Stomach (tissue), 9 donors: ENCODE data around the gene JAKMIP1. TPM values are rescaled to one million over a fixed set of nuclear protein-coding genes. Genes with fewer than 3 reads are reported as not detected.
A peak's percentile ranks its signal among the peaks of the same experiment; 100 is the strongest.

Source experiments
- DNase-seq, 2 donors: peaks; one replicate each; pipeline versions ENCODE4 v3.0.0 to v3.0.0-alpha.2; 2013 to 2019
- H3K27ac ChIP-seq, 5 donors: fragments of 200-600 bp in 4 of 5; sonication (generic) in 4 of 5; one replicate each; pipeline ENCODE4 v1.5.1; 2013 to 2019; ENCODE audit warnings: mild to moderate bottlenecking in 1 of 5, moderate library complexity in 1 of 5
- H3K27me3 ChIP-seq, 3 donors: fragments of 200-600 bp; sonication (generic); one replicate each; pipeline ENCODE4 v1.5.1; 2017 to 2019; ENCODE audit warnings: mixed run types in 1 of 3
- H3K36me3 ChIP-seq, 4 donors: fragments of 200-600 bp; sonication (generic); 1 replicate in 3 of 4; 2 replicates in 1 of 4; pipeline ENCODE4 v1.5.1; 2016 to 2019
- H3K4me1 ChIP-seq, 4 donors: fragments of 200-600 bp; sonication (generic); one replicate each; pipeline ENCODE4 v1.5.1; 2016 to 2019
- H3K4me3 ChIP-seq, 4 donors: fragments of 200-600 bp; sonication (generic) in 3 of 4; one replicate each; pipeline ENCODE4 v1.5.1; 2016 to 2019; ENCODE audit warnings: mild to moderate bottlenecking in 1 of 4
- H3K9me3 ChIP-seq, 4 donors: fragments of 200-600 bp; sonication (generic); one replicate each; pipeline ENCODE4 v1.5.1; 2016 to 2019
- EP300 ChIP-seq: sonication (generic); formaldehyde crosslinking; IDR thresholded peaks from one replicate; pipeline ENCODE4 v1.6.1; 2017; ENCODE audit warnings: antibody characterized with exemption
- POLR2A ChIP-seq, 4 donors: fragments of 450-650 bp; IDR thresholded peaks; one replicate each; pipeline ENCODE4 v1.6.1; 2016; ENCODE audit warnings: antibody characterized with exemption in 4 of 4, control low read depth in 2 of 4, mild to moderate bottlenecking in 1 of 4, moderate library complexity in 1 of 4
- POLR2AphosphoS5 ChIP-seq, 3 donors: sonication (generic); formaldehyde crosslinking; IDR thresholded peaks; one replicate each; pipeline ENCODE4 v1.6.1; 2016; ENCODE audit warnings: antibody characterized with exemption in 3 of 3
- whole genome bisulfite sequencing, 5 donors: extraction: QIAGEN DNeasy Blood & Tissue Kit in 3 of 5; methylation state at CpG; one replicate each; pipeline versions ENCODE4 v1.1.5 to v1.1.7; 2013 to 2018; 5-methylcytosine and 5-hydroxymethylcytosine counted together
- intact Hi-C: fragments of 100-400 bp; cut with DNase I; formaldehyde crosslinking; loops from one replicate; pipeline ENCODE4 v1.15.1; 2023; ENCODE audit warnings: low total_unique reads
- polyA plus RNA-seq, 3 donors: library from polyadenylated mRNA; stranded (reverse); fragments of 200-250 nt; gene quantifications; one replicate each; pipeline ENCODE4 v1.2.3, GENCODE V29; 2013
- total RNA-seq, 5 donors: library from RNA; depleted of rRNA; stranded (reverse); fragments of >200 nt; gene quantifications; one replicate each; pipeline versions ENCODE4 v1.1.0 to v1.2.3, GENCODE V29; 2014 to 2016
- TF ChIP-seq, protein P1 (sequence below), 7 experiments: fragments of 450-650 bp in 4 of 7; fragments of 200-600 bp in 3 of 7; sonication (generic) in 3 of 7; IDR thresholded peaks; one replicate each; pipeline ENCODE4 v1.5.1; 2016 to 2019; ENCODE audit warnings: antibody characterized with exemption in 7 of 7, control low read depth in 2 of 7, mild to moderate bottlenecking in 1 of 7
- donor health status: healthy with polysubstance abuse.
- donor health status: Bipolar disorder and iron deficiency.
- donor health status: healthy.

The JAKMIP1 gene
- total and polyA plus RNA-seq, 8 donors = 0.18 to 10.3 (median 0.54) TPM; not detected in 2

- Histone ChIP-seq H3K27me3 (peaks cover 0 to 21% (median 0%) of the 10 kb centered on the region in 3 donors), H3K4me3 (no peak overlapping the region), H3K4me1 (peaks cover 0 to 5% (median 0%) of the 10 kb centered on the region in 4 donors), H3K9me3 (no peaks in the 10 kb centered on the region), H3K27ac (no peak overlapping the region), H3K36me3 (no peaks in the 10 kb centered on the region)
- WGBS, 5 donors = 85 to 93% (median 87%) methylated on average over 3 of the region's 3 CpGs
- TF ChIP-seq, protein P1, sequence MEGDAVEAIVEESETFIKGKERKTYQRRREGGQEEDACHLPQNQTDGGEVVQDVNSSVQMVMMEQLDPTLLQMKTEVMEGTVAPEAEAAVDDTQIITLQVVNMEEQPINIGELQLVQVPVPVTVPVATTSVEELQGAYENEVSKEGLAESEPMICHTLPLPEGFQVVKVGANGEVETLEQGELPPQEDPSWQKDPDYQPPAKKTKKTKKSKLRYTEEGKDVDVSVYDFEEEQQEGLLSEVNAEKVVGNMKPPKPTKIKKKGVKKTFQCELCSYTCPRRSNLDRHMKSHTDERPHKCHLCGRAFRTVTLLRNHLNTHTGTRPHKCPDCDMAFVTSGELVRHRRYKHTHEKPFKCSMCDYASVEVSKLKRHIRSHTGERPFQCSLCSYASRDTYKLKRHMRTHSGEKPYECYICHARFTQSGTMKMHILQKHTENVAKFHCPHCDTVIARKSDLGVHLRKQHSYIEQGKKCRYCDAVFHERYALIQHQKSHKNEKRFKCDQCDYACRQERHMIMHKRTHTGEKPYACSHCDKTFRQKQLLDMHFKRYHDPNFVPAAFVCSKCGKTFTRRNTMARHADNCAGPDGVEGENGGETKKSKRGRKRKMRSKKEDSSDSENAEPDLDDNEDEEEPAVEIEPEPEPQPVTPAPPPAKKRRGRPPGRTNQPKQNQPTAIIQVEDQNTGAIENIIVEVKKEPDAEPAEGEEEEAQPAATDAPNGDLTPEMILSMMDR (IDR thresholded peaks at IDR 0.05) = no peak
- TF ChIP-seq POLR2A (IDR thresholded peaks at IDR 0.05) = no peak
- TF ChIP-seq POLR2AphosphoS5 (IDR thresholded peaks at IDR 0.05) = no peak
- TF ChIP-seq EP300 = no peak
- no peak for DNase-seq
- intact Hi-C loops = no loop called here
These were observed 107.4 kb downstream of the JAKMIP1 start for GRCh38 chr4:6092971-6093370.

DNA sequence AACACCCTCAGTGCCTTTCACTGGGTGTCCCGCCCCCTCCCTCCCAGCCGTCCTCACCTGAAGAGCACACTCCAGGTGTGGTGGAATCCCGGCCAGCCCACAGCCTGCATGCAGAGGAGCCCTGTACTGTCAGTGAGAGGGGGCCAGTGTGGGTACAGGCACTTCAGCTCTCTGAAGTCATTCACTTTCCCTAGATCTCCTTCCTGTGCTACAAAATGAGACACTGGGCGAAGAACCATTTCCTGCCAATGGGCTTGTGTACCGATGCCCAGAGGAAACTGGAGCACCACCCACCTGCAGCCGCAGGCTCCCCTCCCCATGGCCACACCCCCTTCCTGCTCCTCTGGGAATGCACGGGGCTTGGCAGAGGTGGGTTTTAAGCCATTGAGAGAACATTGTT lies 108.2 kb downstream of the JAKMIP1 start:
- H3K27me3 ChIP-seq = peaks cover 0 to 21% (median 0%) of the 10 kb centered on the region in 3 donors
- H3K36me3 ChIP-seq = no peaks in the 10 kb centered on the region
- peaks cover 0 to 5% (median 0%) of the 10 kb centered on the region in 4 donors for H3K4me1 ChIP-seq
- DNase-seq = no peak
- H3K4me3 ChIP-seq = no peak overlapping the region
- 22 to 46% (median 29%) methylated on average over 7 of the region's 7 CpGs for WGBS, 5 donors
- intact Hi-C loops = no loop called here
- H3K27ac ChIP-seq = no peak overlapping the region
- TF ChIP-seq POLR2A (IDR thresholded peaks at IDR 0.05) = no peak
- TF ChIP-seq, protein P1 (IDR thresholded peaks at IDR 0.05) = no peak
- no peak for TF ChIP-seq EP300
- no peak for TF ChIP-seq POLR2AphosphoS5 (IDR thresholded peaks at IDR 0.05)
- no peaks in the 10 kb centered on the region for H3K9me3 ChIP-seq

GRCh38 chr4:6090931-6091330 lies 109.4 kb downstream of the JAKMIP1 start:
- Histone ChIP-seq H3K4me3 (no peak overlapping the region), H3K27ac (no peak overlapping the region), H3K27me3 (peaks cover 0 to 21% (median 0%) of the 10 kb centered on the region in 3 donors), H3K9me3 (no peaks in the 10 kb centered on the region), H3K4me1 (peaks cover 0 to 5% (median 0%) of the 10 kb centered on the region in 4 donors), H3K36me3 (no peaks in the 10 kb centered on the region)
- no peak for DNase-seq
- TF ChIP-seq EP300 (no peak), POLR2AphosphoS5 (IDR thresholded peaks at IDR 0.05) (no peak), POLR2A (IDR thresholded peaks at IDR 0.05) (no peak)
- 65 to 69% (median 66%) methylated on average over 3 of the region's 3 CpGs for WGBS, 5 donors
- intact Hi-C loops = no loop called here

GRCh38 chr4:6088950-6089349 lies 111.4 kb downstream of the JAKMIP1 start:
- no peaks in the 10 kb centered on the region for H3K36me3 ChIP-seq
- no peak overlapping the region for H3K27ac ChIP-seq
- no peaks in the 10 kb centered on the region for H3K9me3 ChIP-seq
- DNase-seq = no peak
- TF ChIP-seq EP300 = no peak
- TF ChIP-seq, protein P1 (IDR thresholded peaks at IDR 0.05) = no peak
- TF ChIP-seq POLR2A (IDR thresholded peaks at IDR 0.05) = no peak
- TF ChIP-seq POLR2AphosphoS5 (IDR thresholded peaks at IDR 0.05) = no peak
- intact Hi-C loops = loop anchor here (10.0 kb wide), 1 partner anchor 84 kb away; no protein-coding TSS in a partner anchor
- H3K4me1 ChIP-seq = peaks cover 0 to 1% (median 0%) of the 10 kb centered on the region in 4 donors
- peaks cover 0 to 21% (median 0%) of the 10 kb centered on the region in 3 donors for H3K27me3 ChIP-seq
- no peak overlapping the region for H3K4me3 ChIP-seq
- WGBS, 5 donors = 80 to 94% (median 83%) methylated on average over 2 of the region's 2 CpGs

DNA sequence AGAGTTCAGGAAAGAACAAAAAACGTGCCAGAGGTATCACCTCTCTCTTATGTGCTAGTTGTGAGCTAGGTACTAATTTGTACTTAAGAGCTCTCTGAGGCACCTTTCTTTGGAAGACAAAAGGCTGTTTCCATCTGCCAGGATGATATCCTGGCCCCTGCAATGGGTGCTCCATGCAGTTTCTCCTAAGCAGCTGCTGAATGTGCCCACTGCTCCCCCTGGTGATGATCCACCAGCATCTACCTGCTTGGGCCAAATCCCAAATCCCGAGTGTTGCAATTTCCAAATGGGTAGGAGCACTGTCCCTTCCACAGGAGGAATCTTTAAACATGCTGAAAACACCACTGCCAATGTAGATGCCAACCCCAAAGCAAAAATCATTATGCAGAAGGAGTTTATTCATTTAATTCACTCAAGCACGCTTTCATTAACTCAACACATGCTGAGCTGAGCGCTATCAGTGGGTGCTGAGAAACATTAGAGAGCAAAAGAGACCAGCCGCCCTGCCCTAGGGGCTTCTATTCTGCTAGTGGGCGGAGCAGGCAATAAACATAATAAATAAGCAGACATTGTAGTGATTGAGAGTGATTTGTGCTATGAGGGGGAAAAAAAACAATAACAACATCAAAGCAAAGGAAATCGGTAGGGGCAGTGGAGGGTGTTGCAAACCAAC lies 112.5 kb downstream of the JAKMIP1 start:
- no peaks in the 10 kb centered on the region for H3K9me3 ChIP-seq
- DNase-seq = peak; percentile 70 to 72
- WGBS, 5 donors = 49 to 56% (median 53%) methylated on average over 7 of the region's 7 CpGs
- TF ChIP-seq, protein P1 (IDR thresholded peaks at IDR 0.05) = peak in 5 of 7 experiments; percentile 30 to 81 (median 59)
- TF ChIP-seq POLR2A (IDR thresholded peaks at IDR 0.05) = no peak
- peaks cover 0 to 21% (median 0%) of the 10 kb centered on the region in 3 donors for H3K27me3 ChIP-seq
- H3K4me1 ChIP-seq = no peaks in the 10 kb centered on the region
- intact Hi-C loops = loop anchor here (10.0 kb wide), 1 partner anchor 83 kb away; no protein-coding TSS in a partner anchor
- no peaks in the 10 kb centered on the region for H3K36me3 ChIP-seq
- H3K27ac ChIP-seq = no peak overlapping the region
- H3K4me3 ChIP-seq = no peak overlapping the region
